ENCODE results near the gene NDC80. TPM values are rescaled to one million over a fixed set of nuclear protein-coding genes. Genes with fewer than 3 reads are reported as not detected.

The NDC80 gene
- total and polyA plus RNA-seq, 9 of the 15 experiments (the other 6 are each of a cell fraction or from before 2014, with no cell fraction given), result 65.2 to 97.9 (median 83.3) TPM

DNA sequence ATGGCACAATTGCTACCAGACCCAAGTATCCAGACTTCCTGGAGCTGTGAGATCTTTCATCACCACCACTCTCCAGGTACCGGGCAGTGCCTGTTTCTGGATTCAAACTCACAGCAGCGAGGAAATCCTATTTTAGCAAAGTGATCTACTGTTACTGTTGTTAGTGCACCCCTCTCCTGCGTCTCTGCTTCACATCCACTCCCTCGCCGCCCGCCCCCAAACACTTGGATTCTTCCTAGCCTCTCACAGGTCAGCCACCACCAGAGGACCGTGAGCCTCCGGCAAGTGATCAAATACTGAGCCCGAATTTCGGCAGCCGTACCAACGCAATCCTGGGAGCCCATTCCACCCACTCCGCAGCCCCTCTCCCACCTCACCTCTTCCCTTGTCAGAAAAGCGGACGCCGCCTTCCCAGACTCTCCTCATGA, 571 bp upstream of the NDC80 start (continued):
- TF ChIP-seq U2AF2 (optimal IDR thresholded peaks at IDR 0.05; ENCODE audit: low read depth, low read length), result no peak
- peak in 1 of 2 experiments; percentile 80; a peak in 1 of 4 replicates for TF ChIP-seq MLLT1 (IDR thresholded peaks at IDR 0.05)
- no peak; the same call in 1 of the 2 replicates for TF ChIP-seq ZNF175 (CRISPR knock-in tag; IDR thresholded peaks at IDR 0.05; ENCODE audit: low read depth)
- no peak for TF ChIP-seq CHD1 (IDR thresholded peaks at IDR 0.05; ENCODE audit: low read length)
- peak; percentile 5; the same call in 1 of the 2 replicates for TF ChIP-seq CEBPG (CRISPR knock-in tag; IDR thresholded peaks at IDR 0.05)
- peak in 1 of 2 experiments; percentile 62; a peak in 3 of 4 replicates for TF ChIP-seq CEBPG (tag; conservative IDR thresholded peaks at IDR 0.05 in 1 of 2, IDR thresholded peaks at IDR 0.05 in 1 of 2)
- TF ChIP-seq NEUROD1 (IDR thresholded peaks at IDR 0.05; ENCODE audit: borderline replicate concordance, low read depth, low read length, partially characterized antibody), result no peak
- TF ChIP-seq SMARCE1 (IDR thresholded peaks at IDR 0.05), result peak; percentile 42; the same call in 1 of the 2 replicates
- TF ChIP-seq, protein P1, sequence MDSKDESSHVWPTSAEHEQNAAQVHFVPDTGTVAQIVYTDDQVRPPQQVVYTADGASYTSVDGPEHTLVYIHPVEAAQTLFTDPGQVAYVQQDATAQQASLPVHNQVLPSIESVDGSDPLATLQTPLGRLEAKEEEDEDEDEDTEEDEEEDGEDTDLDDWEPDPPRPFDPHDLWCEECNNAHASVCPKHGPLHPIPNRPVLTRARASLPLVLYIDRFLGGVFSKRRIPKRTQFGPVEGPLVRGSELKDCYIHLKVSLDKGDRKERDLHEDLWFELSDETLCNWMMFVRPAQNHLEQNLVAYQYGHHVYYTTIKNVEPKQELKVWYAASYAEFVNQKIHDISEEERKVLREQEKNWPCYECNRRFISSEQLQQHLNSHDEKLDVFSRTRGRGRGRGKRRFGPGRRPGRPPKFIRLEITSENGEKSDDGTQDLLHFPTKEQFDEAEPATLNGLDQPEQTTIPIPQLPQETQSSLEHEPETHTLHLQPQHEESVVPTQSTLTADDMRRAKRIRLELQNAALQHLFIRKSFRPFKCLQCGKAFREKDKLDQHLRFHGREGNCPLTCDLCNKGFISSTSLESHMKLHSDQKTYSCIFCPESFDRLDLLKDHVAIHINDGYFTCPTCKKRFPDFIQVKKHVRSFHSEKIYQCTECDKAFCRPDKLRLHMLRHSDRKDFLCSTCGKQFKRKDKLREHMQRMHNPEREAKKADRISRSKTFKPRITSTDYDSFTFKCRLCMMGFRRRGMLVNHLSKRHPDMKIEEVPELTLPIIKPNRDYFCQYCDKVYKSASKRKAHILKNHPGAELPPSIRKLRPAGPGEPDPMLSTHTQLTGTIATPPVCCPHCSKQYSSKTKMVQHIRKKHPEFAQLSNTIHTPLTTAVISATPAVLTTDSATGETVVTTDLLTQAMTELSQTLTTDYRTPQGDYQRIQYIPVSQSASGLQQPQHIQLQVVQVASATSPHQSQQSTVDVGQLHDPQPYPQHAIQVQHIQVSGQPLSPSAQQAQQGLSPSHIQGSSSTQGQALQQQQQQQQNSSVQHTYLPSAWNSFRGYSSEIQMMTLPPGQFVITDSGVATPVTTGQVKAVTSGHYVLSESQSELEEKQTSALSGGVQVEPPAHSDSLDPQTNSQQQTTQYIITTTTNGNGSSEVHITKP (IDR thresholded peaks at IDR 0.05; ENCODE audit: partially characterized antibody), result peak; percentile 98
- TF ChIP-seq SLC30A9 (CRISPR knock-in tag; IDR thresholded peaks at IDR 0.05), result no peak
- no peak; the same call in 1 of the 2 replicates for TF ChIP-seq POLR2AphosphoS2 (IDR thresholded peaks at IDR 0.05; ENCODE audit: low read length)
- TF ChIP-seq POLR2B (IDR thresholded peaks at IDR 0.05; ENCODE audit: low read depth, partially characterized antibody), result peak; percentile 40
- no peak for TF ChIP-seq SETDB1 (IDR thresholded peaks at IDR 0.05; ENCODE audit: low read length)
- TF ChIP-seq ZNF197 (CRISPR knock-in tag; IDR thresholded peaks at IDR 0.05; ENCODE audit: low read depth), result no peak
- TF ChIP-seq SMC3 (conservative IDR thresholded peaks at IDR 0.05; ENCODE audit: insufficient read depth, low read depth, low read length), result no peak
- TF ChIP-seq HLTF (IDR thresholded peaks at IDR 0.05), result peak; percentile 63; the same call in 1 of the 2 replicates
- peak; percentile 69; the same call in 1 of the 2 replicates for TF ChIP-seq LARP7 (IDR thresholded peaks at IDR 0.05)
- no peak for TF ChIP-seq PHB2 (IDR thresholded peaks at IDR 0.05; ENCODE audit: low read depth)
- TF ChIP-seq NR4A1 (CRISPR knock-in tag; IDR thresholded peaks at IDR 0.05), result no peak
- TF ChIP-seq NR4A1 (tag; IDR thresholded peaks at IDR 0.05), result no peak
- TF ChIP-seq ARID3A (IDR thresholded peaks at IDR 0.05; ENCODE audit: borderline replicate concordance, low read depth, low read length), result 0 out of 2 replicates have a peak, but pooled peaks have one; percentile 11

Data from K562 (cell line).